GM13976 (cell line): Measurements from ENCODE around the gene XRCC5.

ENCODE experiments used
- DNase-seq: peaks from one replicate; pipeline ENCODE4 v3.0.0; 2012; ENCODE audit warnings: low spot score
- in situ Hi-C: fragments of 300-500 bp; cut with MboI; formaldehyde crosslinking; loops from one replicate; pipeline ENCODE4 v1.12.0; 2022; ENCODE audit warnings: low sequenced_read_pairs, mixed read lengths, inconsistent platforms; ENCODE audit not compliant: unreplicated experiment
- TF ChIP-seq, protein P1 (sequence below): IDR thresholded peaks from 2 replicates; pipeline ENCODE4 v1.5.1; 2012; ENCODE audit warnings: borderline replicate concordance, mild to moderate bottlenecking; ENCODE audit not compliant: insufficient read depth; ENCODE audit errors: extremely low read depth, missing control alignments, control extremely low read depth

Gene XRCC5

GRCh38 chr2:216221811-216222210 is 112.7 kb downstream of the XRCC5 start:
- TF ChIP-seq, protein P1, sequence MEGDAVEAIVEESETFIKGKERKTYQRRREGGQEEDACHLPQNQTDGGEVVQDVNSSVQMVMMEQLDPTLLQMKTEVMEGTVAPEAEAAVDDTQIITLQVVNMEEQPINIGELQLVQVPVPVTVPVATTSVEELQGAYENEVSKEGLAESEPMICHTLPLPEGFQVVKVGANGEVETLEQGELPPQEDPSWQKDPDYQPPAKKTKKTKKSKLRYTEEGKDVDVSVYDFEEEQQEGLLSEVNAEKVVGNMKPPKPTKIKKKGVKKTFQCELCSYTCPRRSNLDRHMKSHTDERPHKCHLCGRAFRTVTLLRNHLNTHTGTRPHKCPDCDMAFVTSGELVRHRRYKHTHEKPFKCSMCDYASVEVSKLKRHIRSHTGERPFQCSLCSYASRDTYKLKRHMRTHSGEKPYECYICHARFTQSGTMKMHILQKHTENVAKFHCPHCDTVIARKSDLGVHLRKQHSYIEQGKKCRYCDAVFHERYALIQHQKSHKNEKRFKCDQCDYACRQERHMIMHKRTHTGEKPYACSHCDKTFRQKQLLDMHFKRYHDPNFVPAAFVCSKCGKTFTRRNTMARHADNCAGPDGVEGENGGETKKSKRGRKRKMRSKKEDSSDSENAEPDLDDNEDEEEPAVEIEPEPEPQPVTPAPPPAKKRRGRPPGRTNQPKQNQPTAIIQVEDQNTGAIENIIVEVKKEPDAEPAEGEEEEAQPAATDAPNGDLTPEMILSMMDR = no peak
- in situ Hi-C loops = loop anchor here (25.0 kb wide), 1 partner anchor 440 kb away; no protein-coding TSS in a partner anchor
- no peak for DNase-seq

GRCh38 chr2:216222650-216223352 is 113.7 kb downstream of the XRCC5 start:
- in situ Hi-C loops = loop anchor here (25.0 kb wide), 1 partner anchor 440 kb away; no protein-coding TSS in a partner anchor
- DNase-seq = peak; percentile 42
- TF ChIP-seq, protein P1 = peak; percentile 60

DNA sequence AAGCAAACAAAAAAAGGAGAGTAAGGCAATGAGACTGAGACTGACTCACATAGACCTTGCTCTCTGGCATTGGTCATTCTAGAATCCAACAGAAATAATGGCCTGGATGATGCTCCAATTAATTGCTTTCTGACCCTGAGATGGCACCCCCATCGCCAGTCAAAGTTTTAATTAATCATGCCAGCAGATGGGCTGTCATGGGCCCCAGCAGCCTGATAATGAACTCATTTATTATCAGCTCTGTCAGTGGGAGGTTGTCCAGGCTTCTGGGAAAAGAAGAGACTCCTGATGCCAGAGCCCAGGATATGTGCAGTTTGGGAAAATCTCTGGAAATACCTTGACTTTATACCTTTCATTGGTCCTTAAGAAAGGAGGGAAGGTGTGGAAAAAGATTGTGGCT is 115.2 kb downstream of the XRCC5 start:
- TF ChIP-seq, protein P1 = no peak
- DNase-seq = no peak
- in situ Hi-C loops = loop anchor here (25.0 kb wide), 1 partner anchor 438 kb away; no protein-coding TSS in a partner anchor

DNA sequence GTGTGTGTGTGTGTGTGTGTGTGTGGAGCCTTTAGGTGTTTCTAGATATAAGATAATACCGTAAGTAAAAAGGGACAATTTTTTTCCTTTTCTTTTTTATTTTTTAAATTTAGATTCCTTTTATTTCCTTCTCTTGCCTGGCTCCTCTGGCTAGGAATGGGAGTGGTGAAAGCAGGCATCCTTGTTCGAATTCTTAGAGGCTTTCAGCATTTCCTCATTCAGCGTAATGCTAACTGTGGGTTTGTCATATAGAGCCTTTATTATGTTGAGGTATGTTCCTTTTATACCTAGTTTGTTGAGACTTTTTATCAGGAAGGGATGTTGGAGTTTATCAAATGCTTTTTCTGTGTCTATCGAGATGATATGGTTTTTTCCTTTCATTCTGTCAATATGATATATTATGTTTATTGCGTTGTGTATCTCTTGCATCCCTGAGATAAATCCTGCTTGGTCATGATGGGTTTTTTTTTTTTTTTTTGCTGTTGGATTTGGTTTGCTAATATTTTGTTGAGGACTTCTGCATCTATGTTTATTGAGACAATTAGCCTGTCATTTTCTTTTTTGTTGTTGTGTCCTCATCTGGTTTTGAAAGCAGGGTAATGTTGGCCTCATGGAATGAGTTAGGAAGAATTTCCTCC is 120.2 kb downstream of the XRCC5 start:
- no peak for DNase-seq
- TF ChIP-seq, protein P1 = no peak
- in situ Hi-C loops = no loop called here

GRCh38 chr2:216231867-216232266 is 122.7 kb downstream of the XRCC5 start:
- DNase-seq = no peak
- TF ChIP-seq, protein P1 = no peak
- in situ Hi-C loops = no loop called here

DNA sequence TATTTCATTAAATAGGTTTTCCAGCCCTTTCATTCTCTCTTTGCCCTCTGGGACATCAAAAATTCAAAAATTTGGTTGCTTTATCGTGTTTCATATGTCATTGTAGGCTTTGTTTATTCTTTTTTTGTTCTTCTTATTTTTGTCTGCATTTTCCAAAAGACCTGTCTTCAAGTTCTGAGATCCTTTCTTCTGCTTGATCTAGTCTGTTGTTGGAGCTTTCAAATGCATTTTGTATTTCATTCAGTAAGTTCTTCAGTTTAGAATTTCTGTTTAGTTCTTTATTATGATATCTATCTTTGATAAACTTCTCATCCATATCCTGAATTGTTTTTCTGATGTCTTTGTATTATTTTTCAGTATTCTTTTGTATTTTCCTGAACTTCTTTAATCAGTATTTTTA is 123.6 kb downstream of the XRCC5 start:
- in situ Hi-C loops = no loop called here
- DNase-seq = no peak
- TF ChIP-seq, protein P1 = no peak
